ENCODE results near the gene TYW3.
A peak's percentile ranks its signal among the peaks of the same experiment; 100 is the strongest.

TYW3 gene, protein sequence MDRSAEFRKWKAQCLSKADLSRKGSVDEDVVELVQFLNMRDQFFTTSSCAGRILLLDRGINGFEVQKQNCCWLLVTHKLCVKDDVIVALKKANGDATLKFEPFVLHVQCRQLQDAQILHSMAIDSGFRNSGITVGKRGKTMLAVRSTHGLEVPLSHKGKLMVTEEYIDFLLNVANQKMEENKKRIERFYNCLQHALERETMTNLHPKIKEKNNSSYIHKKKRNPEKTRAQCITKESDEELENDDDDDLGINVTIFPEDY

DNA sequence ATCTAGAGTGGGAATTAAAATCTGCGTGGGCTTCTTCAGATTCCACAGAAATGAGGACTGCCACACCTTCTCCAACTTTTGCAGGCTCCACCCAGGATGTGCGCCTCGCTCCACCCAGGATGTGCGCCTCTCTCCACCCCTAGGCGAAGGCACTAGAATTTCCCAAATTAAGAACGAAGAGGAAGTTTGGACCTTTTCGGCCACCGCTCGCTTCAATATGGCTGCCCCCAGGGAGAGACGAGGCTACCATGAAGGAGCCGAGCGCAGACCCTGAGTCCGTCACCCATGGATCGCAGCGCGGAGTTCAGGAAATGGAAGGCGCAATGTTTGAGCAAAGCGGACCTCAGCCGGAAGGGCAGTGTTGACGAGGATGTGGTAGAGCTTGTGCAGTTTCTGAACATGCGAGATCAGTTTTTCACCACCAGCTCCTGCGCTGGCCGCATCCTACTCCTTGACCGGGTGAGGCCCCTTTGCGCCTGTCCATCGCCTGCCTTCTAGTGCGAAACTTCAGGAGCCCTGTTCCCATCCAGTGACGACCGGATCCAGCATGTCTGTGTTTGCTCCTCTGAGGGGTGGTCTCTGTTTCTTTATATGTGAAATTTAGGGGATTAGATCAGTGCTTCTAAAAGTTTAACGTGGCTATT is at the start of gene TYW3, which contains the start of gene CRYZ:
TSS of gene TYW3 (plus strand) at position 193 of the 644 bp plus-strand sequence. CDS start at position 286, 93 bp downstream.
TSS of gene CRYZ (minus strand) at position 91 of the 644 bp plus-strand sequence. CDS start 8,229 bp downstream, outside the sequence.
- DNase-seq (ENCODE audit: low read depth), result peak; percentile 50

DNA sequence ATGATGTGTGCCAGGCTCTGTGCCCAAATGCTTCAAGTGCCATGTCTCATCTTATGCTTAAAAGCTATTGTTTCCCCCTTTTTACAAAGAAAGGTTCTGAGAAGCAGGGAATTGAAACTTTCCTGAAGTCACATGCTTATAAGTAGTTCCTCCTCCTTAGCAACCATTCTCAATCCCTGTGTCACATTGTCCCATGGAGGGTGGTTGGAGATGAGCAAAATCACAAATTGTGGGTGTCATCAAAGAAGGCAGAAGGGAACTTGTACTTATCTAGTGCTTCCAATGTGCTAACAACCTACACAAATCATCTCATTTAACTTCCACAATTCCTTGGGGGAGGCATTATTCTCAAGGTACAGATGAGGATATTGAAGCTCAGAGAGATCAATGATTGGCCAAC is 49.3 kb upstream of the TYW3 start:
- no peak for DNase-seq (ENCODE audit: low read depth)

DNA sequence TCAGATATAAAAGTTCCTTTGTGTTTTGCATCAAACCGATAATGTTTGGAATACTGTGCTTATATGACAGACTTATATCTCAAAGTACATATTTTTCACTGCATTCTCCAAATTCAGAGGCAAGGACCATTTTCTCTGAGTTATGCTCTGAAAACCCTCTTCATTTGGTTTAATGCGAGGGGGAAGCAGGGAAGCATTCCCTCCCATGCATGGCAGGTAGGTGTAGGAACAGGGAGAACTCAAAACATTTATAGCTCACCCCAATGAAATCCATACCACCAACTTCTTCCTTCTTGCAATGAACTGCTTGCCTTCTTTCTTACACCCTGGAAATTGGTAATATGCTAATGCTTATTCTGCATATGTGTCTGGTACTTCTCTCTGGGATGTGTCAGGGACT is 48.7 kb upstream of the TYW3 start:
- no peak for DNase-seq (ENCODE audit: low read depth)

DNA sequence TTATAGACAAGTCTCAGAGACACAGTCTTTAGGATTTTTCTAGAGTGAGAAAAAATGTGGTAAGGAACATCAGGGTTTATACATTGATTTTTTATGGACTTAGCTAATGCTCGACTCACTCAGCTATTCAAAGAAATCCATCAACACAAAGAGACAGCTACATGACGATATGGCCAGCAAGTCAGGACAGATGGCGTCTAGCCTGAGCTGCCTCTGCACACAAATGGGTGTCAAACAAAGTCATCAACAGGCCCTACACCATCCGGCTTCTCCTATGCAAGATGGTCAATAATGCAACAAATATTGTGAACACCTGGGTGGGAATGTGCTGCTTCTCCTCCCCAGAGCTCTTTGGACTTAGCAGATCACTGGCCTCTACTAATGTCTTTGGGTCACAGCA is 46.0 kb upstream of the TYW3 start:
- DNase-seq (ENCODE audit: low read depth), result no peak

DNA sequence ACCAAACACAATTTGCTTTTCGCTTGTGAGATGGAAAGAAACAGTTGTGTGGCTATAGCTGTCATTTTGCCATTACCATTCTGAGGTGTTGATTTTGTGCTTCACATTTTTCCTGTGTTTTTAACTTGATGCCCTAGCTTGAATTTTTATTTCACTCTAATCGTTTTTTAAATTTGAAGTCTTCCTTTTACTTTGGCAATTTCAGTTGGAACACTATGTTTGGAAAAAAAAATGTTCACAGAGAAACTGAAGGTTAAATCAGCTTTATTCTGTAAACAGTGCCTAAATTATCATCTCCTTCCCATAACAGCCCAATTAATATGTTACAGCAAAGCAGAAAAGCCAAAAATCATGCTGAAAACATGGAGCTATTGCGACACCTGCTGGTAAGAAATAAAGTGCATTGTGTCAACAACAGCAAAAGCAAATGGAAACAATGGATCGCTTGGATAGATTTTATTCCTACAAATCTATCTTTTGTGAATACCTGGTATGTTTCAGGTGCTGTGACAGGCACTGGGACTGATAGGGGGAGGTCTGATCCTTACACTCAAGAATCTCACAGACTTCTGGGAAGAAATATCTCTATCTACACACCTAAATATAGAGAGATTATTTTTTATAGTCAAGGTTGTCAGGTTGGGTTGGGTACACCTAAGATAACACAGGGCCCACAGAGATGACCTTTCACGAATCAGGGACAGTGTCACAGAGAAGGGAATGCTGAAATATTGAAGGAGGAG is 43.2 kb upstream of the TYW3 start:
- DNase-seq (ENCODE audit: low read depth), result no peak

DNA sequence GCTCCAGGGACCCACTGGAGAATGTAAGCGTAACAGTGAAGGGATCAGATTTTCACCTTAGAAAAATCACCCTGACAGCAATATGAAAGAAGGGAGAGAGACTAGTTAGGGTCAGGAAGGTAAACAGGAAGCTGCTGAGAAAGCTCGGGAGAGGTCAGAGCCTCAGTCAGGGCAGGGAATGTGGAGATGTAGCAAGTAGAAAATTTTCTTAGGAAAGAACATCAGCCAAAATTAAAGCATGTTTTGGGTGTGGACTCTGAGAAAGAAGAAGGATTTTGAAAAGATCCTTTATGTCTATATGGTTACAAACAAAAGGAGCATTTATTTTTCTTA is 42.6 kb upstream of the TYW3 start:
- no peak for DNase-seq (ENCODE audit: low read depth)

DNA sequence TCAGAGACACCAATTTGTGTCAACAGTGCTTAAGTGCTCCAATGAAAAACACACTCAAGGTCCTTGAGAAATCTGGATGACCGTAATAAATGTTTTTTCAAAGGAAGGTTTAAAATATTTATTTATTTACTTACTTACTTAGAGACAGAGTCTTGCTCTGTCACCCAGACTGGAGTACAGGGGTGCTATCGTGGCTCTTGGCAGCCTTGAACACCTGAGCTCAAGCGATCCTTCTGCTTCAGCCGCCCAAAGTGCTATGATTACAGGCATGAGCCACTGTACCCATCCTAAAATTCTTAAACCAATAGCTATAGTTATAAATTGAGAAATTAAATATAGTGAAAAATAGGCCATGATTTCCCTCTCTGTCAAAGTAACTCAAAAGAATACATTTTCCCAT is 42.0 kb upstream of the TYW3 start:
- DNase-seq (ENCODE audit: low read depth), result no peak

DNA sequence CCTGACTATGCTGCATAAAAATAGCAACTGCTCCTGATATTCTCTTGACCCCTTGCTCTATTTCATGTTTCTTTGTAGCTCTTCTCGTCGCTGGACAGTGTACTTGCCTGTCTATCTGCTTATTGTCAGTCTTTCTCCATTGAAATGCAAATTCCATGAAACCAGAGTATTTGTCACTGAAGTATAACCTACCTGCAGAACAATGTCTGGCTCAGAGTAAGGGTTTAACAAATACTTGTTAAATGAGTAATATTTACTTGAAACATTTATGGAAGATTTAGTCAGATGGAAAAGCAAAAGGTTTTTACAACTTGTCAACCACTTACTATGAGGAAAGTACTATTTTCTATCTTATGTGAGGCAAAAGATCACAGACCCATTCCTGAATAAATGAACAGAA is 39.5 kb upstream of the TYW3 start:
- no peak for DNase-seq (ENCODE audit: low read depth)

DNA sequence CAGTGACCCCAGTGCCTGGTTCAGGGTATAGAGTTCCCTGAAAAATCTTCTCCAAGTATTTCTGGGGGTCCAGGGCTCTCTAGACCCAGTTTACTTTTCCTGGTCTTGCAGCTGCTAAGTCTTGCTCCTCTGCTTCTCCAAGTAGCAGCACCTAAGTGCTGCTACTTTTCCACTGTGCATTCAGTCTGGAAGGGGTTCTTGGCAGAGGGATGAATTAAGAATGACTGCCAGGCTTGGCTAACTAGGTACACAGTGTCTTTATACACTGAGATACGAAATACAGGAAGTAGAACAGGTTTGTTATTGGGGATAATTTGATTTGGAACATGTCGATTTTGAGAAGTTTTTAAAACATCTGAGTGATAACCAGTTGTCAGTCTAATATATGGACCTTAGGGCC is 35.1 kb upstream of the TYW3 start:
- no peak for DNase-seq (ENCODE audit: low read depth)

DNA sequence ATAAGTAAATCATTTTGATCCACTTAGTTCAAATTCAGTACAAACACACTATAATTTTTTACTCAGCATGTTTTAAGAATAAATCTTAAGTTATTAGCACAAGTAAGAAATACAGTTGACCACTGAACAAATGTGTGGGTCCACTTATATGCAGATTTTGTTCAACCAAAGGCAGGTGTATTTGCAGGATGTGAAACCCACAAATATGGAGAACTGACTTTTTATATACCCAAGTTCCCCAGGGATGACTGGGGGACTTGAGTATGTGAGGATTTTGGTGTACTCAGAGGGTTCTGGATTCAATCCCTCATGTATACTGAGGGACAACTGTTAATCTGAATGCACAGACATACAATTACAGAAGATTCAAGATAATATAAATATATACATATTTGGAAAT is 33.6 kb upstream of the TYW3 start:
- DNase-seq (ENCODE audit: low read depth), result no peak

DNA sequence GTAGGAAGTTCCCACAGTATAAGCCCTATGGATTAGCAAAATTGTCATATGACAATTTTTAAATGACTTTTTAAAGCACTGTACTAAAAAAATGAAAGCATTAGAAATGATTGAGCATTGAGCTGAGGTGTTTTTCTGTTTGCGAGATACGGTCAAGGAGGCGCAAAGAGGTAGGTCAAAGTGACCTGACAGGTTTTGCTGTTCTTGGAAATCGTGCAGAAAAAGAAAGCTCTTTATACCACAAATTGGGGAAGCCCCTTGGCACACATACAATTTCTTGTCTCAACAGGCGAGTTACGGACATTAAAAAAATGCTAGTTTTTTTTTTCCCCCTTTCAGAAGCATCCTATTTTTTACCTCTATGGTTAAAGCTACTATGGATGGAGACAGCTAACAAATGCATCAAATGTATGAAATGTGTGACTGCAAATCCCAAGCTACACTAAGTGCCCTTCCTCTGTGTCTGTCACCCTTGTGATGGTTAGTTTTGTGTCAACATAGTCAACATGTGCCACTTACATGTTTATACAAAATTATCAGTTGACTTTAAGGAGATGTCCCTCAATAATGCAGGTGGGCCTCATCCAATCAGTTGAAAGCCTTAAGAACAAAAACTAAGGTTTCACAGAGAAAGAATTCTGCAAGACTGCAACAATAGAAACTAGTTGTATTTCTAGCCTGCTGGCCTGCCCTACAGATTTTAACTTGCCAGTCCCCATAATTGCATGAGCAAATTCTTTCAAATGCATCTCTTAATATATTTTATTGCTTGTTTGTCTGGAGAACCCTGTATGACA is 29.4 kb upstream of the TYW3 start:
- no peak for DNase-seq (ENCODE audit: low read depth)

DNA sequence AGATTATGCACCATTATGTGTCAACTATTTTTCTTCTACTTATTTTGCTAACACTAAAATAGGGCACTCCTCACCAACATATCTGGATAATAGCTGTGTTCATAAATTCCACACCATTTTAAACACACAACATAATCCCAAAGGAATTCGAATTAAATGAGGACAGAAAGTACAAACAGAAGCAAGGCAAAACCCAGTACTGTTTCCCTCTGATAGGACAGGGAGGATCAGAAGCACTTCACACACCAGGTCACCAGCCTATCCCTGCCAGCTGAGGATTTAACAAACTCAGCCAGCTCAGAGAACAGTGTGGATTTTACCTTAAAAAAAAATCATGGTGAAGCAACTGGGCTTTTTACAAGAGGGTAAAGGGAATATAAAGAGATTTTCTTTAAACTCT is 20.1 kb upstream of the TYW3 start:
- no peak for DNase-seq (ENCODE audit: low read depth)

DNA sequence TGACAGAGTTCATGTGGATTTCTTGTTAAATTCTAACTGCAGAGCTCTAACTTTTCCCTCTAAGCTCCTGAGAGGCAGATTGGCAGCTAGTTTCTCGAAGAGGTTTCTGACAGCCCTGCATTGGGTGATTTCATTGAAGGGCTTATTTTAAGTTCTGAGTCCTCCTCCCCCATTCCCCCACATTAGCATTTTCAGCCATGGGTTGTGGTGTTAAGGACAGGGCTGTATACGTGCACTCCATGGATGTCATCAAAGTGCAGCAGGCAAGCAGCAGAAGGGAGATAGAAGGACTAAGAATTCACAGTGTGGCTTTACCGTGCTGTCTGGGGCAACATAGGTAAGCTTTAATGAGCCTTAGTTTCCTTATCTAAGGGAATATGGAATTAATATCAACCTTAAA is 19.1 kb upstream of the TYW3 start:
- DNase-seq (ENCODE audit: low read depth), result no peak

DNA sequence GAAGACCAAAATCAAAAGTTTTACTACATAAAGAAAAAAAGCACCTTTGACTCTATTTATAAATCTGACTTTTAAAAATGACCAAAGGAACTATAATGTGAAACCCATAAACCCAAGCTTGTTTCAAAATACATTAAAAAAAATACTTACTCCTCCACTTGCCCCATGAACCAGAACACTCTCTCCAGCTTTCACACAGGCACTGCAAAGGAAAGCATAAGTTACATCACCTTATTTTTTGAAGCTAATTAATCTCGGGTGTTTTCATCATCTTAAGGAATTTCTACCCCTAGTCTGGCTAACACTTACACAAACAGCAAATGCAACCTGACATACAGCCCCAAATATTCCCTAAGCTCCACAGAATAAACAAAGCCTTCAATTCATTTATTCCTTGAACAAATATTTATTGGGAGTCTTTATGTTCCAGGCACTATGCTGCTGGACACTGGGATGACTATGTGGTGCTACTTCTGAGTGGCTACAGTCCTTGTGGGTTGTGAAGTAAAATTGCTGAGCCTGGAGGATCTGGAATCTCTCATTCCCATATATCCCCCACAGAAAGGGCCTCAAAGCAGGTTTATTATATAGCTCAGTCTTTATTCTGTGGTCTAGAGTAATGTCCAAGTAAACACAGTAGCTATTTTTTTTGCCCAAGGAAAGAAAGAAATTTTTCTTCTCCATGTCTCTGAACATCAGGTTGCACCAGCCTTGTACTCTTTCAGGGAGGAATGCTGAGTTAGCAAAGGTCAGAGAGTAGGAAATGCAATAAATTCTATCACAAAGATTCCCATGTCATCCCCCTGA is 18.3 kb upstream of the TYW3 start:
- DNase-seq (ENCODE audit: low read depth), result no peak

DNA sequence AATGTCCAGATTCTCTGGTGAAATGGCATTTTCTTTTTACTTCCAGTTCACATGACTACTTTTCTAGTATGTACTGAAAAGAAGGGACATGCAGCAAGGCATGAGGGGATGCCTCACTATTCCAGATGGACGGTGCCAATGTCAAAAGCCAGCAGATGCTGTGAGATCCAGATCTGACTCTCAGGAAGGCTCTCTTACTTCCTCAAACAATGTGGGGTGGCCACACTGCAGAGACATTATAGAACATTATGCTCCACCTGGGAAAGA is 17.8 kb upstream of the TYW3 start:
- no peak for DNase-seq (ENCODE audit: low read depth)

DNA sequence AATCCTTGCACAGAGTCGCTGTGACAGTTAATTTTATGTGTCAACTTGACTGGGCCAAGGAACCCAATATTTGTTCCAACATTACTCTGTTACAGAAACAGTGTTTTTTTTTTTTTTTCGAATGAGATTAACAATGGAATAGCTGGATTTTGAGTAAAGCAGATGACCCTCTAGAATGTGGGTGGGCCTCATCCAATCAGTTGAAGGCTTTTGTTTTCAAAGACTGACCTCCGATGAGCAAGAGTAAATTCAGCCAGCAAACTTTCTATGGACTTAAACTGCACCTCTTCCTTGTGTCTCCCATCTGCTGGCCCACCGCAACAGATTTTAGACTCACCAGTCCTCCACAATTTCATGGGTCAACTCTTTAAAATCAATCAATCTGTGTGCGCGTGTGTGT is 17.1 kb upstream of the TYW3 start:
- no peak for DNase-seq (ENCODE audit: low read depth)

DNA sequence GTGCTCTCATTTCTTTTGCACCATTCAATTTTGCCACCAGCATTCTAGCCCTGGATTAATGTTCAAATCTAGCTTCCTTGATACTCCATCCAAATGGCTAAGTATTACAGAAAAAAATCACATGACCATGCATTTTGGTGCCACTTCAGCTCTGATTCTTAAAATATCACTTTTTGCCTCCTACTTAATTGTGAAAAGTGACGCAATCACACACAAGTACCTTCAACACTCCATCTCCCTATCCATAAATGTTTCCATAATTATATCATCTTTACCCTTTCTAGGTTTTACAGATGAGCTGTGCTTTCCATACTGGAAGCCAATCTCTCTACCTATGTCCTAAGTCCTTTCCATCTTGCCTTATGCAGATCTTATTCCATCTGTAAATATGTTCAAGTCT is 16.1 kb upstream of the TYW3 start:
- no peak for DNase-seq (ENCODE audit: low read depth)

DNA sequence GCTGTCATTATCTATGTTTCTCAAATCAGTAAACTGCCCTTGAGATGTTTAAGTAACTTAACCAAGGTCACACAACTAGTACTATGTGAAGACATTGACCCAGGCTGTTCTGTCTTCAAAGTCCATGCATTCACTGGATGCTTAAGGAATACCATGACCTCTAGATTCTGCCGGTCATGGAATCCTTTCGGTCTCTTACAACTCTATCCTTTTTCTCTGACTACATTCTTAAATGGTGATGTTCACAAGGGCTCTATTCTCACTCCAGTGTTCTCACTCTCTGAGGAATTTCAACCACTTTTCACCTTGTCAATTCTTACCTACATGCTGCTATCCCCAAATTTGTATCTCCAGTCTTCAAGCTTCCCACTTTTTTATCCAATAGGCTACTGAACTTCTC is 15.3 kb upstream of the TYW3 start:
- no peak for DNase-seq (ENCODE audit: low read depth)

DNA sequence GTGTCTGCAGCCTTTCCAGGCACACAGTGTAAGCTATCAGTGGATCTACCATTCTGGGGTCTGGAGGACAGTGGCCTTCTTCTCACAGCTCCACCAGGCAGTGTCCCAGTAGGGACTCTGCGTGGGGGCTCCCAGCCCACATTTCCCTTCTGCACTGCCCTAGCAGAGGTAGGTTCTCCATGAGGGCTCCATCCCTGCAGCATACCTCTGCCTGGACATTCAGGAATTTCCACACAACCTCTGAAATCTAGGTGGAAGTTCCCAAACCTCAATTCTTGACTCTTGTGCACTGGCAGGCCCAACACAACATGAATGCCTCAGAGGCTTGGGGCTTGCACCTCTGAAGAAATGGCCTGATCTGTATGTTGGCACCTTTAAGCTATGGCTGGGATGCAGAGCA is 6.9 kb upstream of the TYW3 start:
- no peak for DNase-seq (ENCODE audit: low read depth)

DNA sequence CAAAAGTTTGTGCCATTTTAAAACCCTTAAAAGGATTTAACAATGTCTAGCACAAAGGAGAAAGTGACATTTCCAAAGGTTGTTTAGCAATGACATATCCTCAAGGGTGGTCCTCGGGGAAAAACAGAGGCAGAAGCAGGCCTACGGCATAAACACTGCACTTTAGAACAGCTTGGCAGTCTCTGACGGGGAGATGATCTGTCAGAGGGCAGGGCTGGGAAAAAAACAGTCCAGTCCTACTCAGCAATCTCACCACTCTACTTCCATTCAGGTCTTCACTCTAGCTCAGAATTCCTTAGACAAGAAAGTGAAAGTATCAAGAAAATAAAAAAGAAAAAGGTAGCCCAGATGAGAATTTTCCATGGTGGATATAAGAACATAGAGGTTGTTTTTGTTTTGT is 4.2 kb upstream of the TYW3 start:
- DNase-seq (ENCODE audit: low read depth), result no peak

DNA sequence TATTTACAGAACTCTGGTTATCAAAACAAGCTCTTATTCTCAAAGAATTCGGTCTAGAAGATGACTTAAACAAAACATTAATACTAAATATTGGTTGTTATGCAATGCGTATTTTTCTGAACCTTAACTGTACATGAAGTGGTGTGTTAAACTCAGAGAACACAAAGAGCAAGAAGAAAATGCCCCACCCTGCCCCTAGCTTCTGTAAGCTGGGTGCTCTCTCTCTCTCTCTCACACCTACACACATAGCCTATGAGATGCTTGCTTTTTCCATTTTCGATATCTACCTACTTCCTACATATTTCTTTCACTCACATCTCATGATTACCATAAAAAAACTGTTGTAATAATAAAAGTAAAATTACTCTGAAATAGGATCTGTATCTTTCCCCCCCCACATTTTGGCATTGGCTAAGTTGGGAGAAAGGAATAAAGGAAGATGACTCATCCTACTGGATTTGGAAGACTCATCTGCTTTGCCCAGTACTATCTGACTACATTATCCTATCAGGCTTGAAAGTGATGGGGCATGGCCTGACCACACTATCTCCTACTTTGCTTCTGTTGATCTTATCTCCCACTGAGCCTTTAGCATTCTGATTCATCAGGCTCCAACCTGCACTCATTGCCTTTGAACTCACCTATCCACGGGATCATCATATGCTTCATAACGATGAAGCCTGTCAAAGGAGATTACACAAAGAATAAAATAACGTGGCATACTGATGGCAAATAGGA is 3.0 kb upstream of the TYW3 start:
- no peak for DNase-seq (ENCODE audit: low read depth)

Data from stimulated activated CD8-positive, alpha-beta memory T cell treated with anti-CD3 and anti-CD28 coated beads, Interleukin-15, amount 100 ng/mL, for 24 hours (primary cell).